Activated CD8-positive, alpha-beta memory T cell treated with anti-CD3 and anti-CD28 coated beads, Interleukin-2, amount 10 ng/mL, durations not matched to agents 7 days and 5 days (primary cell): Measurements from ENCODE around the gene SLC6A18. TPM values are rescaled to one million over a fixed set of nuclear protein-coding genes. Genes with fewer than 3 reads are reported as not detected.
A peak's percentile ranks its signal among the peaks of the same experiment; 100 is the strongest.

ENCODE experiments used
- ATAC-seq: fragments of 150-1000 bp; cut with Tn5 transposase; one replicate; pipeline ENCODE4 v1.10.0; 2021; ENCODE audit warnings: moderate library complexity
- CTCF ChIA-PET: fragments of 350-600 bp; sonication (Branson Sonifier 250); formaldehyde crosslinking; loops from one replicate; lab custom pipeline; 2021; ENCODE audit warnings: antibody characterized with exemption; lab: Charles Lee
- DNase-seq: peaks from one replicate; pipeline ENCODE4 v3.0.0-alpha.2; 2020
- H3K27ac Mint-ChIP-seq: one replicate; pipeline ENCODE4 v1.8.0; 2021; ENCODE audit warnings: mild to moderate bottlenecking, mixed read lengths
- H3K27me3 Mint-ChIP-seq: one replicate; pipeline ENCODE4 v1.8.0; 2021; ENCODE audit warnings: mixed read lengths
- H3K36me3 Mint-ChIP-seq: one replicate; pipeline ENCODE4 v1.8.0; 2021; ENCODE audit warnings: mild to moderate bottlenecking, mixed read lengths
- H3K4me1 Mint-ChIP-seq: one replicate; pipeline ENCODE4 v1.8.0; 2021; ENCODE audit warnings: mixed read lengths
- H3K4me3 Mint-ChIP-seq: one replicate; pipeline ENCODE4 v1.8.0; 2021; ENCODE audit warnings: mild to moderate bottlenecking, moderate library complexity, mixed read lengths
- H3K9me3 Mint-ChIP-seq: one replicate; pipeline ENCODE4 v1.8.0; 2022; ENCODE audit warnings: low read depth, mixed read lengths
- total RNA-seq, 2 experiments: library from RNA; stranded (reverse); gene quantifications; one replicate each; pipeline ENCODE4 v1.2.3, GENCODE V29; 2021

Gene SLC6A18
- total RNA-seq = not detected

DNA sequence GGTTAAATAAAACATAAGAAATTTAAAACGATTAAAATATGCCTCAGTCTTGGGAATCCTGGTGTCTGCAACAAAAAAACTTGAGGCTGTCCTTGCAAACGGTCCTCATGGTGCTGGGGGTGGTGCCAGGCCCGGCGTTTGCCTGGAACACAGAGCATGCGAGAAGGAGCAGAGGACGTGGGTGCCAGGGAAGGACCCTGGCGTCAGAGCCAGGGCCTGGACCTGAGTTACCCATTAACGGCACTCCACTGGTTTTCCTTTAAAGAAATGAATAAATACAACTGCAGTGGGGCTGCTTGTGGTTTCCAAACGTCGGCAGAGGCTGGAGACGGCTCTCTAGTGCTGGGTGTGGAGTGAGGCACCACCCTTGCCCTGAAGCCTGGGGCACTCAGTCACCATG is at the start of gene SLC6A18:
Gene SLC6A18 (plus strand): TSS at position 301 of the 400 bp plus-strand sequence. CDS start 97 bp downstream, at position 398.
- no peak for ATAC-seq
- Mint-ChIP-seq H3K4me1 (peaks cover 24% of the 10 kb centered on the region), H3K27me3 (peaks cover 28% of the 10 kb centered on the region), H3K27ac (no peak within 1 kb of the TSS), H3K4me3 (no peak within 1 kb of the TSS), H3K9me3 (peaks cover 9% of the 10 kb centered on the region), H3K36me3 (no peaks in the 10 kb centered on the region)
- CTCF ChIA-PET = no interaction called here
- no peak for DNase-seq

- CTCF ChIA-PET = interaction anchor here (3.1 kb wide), 1 partner anchor 253 kb away, joined by 16 read pairs; no protein-coding TSS in a partner anchor
- H3K9me3 Mint-ChIP-seq = no peaks in the 10 kb centered on the region
- H3K4me3 Mint-ChIP-seq = no peak overlapping the region
- ATAC-seq (no peak), DNase-seq (no peak)
- peaks cover 12% of the 10 kb centered on the region for H3K4me1 Mint-ChIP-seq
- no peak overlapping the region for H3K27ac Mint-ChIP-seq
- no peaks in the 10 kb centered on the region for H3K36me3 Mint-ChIP-seq
- H3K27me3 Mint-ChIP-seq = no peaks in the 10 kb centered on the region
Measured at GRCh38 chr5:1175801-1176472, 49.2 kb upstream of the SLC6A18 start.

- no peak for ATAC-seq
- no peak overlapping the region for H3K27ac Mint-ChIP-seq
- no peak overlapping the region for H3K4me3 Mint-ChIP-seq
- H3K4me1 Mint-ChIP-seq = peaks cover 12% of the 10 kb centered on the region
- H3K36me3 Mint-ChIP-seq = no peaks in the 10 kb centered on the region
- H3K9me3 Mint-ChIP-seq = no peaks in the 10 kb centered on the region
- H3K27me3 Mint-ChIP-seq = no peaks in the 10 kb centered on the region
- DNase-seq = no peak
- CTCF ChIA-PET = no interaction called here
Measured at GRCh38 chr5:1176473-1177391, 48.4 kb upstream of the SLC6A18 start.

- H3K9me3 Mint-ChIP-seq = no peaks in the 10 kb centered on the region
- H3K27ac Mint-ChIP-seq = no peak overlapping the region
- ATAC-seq = no peak
- DNase-seq = no peak
- H3K4me3 Mint-ChIP-seq = no peak overlapping the region
- no peaks in the 10 kb centered on the region for H3K36me3 Mint-ChIP-seq
- H3K4me1 Mint-ChIP-seq = peaks cover 8% of the 10 kb centered on the region
- H3K27me3 Mint-ChIP-seq = no peaks in the 10 kb centered on the region
- CTCF ChIA-PET = no interaction called here
Measured at GRCh38 chr5:1177826-1178528, 47.2 kb upstream of the SLC6A18 start.

DNA sequence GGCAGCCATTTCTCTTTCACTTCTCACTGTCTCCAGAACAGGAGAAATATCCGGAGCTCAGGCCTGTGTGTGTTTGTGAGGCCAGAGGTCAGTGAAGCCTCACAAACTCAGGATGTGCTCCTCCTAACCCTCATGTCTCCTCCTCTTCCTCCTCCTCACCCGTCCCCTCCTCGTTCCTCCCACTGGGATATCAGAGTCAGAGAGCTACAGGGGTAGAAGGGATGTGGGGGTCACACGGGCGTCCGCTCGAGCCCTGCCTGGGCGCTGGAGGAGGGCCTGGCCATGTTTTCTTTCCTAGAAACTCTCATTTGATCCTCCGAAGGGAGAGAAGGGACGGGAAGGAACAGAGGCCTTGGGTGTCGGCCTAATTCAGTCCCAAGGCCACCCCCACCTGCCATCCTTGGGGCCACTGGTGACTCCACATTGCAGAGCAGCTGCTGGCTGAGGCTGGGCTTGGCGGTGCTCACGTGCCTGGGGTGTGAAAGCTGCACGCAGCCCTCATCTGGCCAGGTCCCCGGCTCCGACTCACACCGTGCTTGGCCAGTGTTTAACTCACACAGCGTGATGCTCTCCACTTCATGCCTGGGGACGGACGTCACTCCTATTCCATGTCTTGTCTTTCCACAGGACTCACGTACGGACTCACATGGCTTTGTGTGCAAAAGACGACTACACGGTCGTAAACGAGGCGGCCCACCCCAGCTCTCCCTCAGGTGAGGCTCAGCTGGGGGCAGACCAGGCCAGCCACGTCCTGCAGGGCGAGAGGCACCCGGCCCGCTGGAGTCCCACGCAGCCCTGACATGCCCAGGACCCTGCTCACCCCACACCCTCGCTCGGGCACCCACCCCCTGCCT is 46.4 kb upstream of the SLC6A18 start:
- Mint-ChIP-seq H3K27me3 (no peaks in the 10 kb centered on the region), H3K4me3 (no peak overlapping the region), H3K36me3 (no peaks in the 10 kb centered on the region), H3K4me1 (peaks cover 2% of the 10 kb centered on the region), H3K27ac (no peak overlapping the region), H3K9me3 (no peaks in the 10 kb centered on the region)
- DNase-seq = no peak
- CTCF ChIA-PET = no interaction called here
- ATAC-seq = no peak

DNA sequence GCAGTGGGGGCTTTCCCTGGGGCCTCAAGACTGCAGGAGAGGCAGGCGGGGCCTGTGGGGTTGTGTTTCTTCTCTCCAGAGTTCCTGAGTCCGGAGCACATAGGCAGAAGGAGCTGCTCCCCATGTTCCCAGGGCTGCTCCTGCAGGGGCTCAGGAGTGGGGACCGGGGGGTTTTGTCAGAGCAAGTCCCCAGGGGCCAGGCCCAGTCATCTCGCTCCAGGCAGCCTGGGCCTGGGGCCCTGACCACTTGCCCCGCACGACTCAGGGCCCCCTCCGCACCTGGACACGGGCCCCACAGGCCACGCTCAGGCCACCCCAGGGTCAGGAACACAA is 45.8 kb upstream of the SLC6A18 start:
- Mint-ChIP-seq H3K27me3 (no peaks in the 10 kb centered on the region), H3K36me3 (no peaks in the 10 kb centered on the region), H3K4me3 (no peak overlapping the region), H3K4me1 (no peaks in the 10 kb centered on the region), H3K27ac (no peak overlapping the region), H3K9me3 (no peaks in the 10 kb centered on the region)
- no peak for DNase-seq
- CTCF ChIA-PET = no interaction called here
- ATAC-seq = no peak

DNA sequence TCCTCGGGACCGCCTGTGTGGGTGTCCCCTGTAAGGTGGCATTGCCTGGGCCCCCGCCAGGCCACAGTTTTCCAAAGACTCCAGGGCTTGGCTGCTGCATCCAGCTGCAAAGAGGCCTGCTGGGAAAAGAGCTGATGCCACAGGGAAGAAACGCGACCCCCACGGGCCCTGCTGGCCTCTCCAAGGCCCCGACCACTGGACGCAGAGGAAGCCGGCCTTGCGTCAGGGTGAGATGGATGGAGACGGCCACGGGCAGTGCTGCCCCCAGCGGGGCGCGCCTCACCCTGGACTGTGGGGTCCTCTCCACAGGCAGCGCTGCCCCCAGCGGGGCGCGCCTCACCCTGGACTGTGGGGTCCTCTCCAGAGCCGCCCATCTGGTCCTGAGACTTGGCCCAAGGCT is 45.1 kb upstream of the SLC6A18 start:
- DNase-seq (no peak), ATAC-seq (no peak)
- Mint-ChIP-seq H3K9me3 (no peaks in the 10 kb centered on the region), H3K27ac (no peak overlapping the region), H3K4me1 (no peaks in the 10 kb centered on the region), H3K27me3 (no peaks in the 10 kb centered on the region), H3K4me3 (no peak overlapping the region), H3K36me3 (no peaks in the 10 kb centered on the region)
- CTCF ChIA-PET = no interaction called here

- ATAC-seq = no peak
Measured at GRCh38 chr5:1180841-1181271, 44.3 kb upstream of the SLC6A18 start.

GRCh38 chr5:1181451-1182359 is 43.5 kb upstream of the SLC6A18 start:
- H3K27ac Mint-ChIP-seq = no peak overlapping the region
- H3K27me3 Mint-ChIP-seq = no peaks in the 10 kb centered on the region
- CTCF ChIA-PET = no interaction called here
- H3K36me3 Mint-ChIP-seq = no peaks in the 10 kb centered on the region
- ATAC-seq = no peak
- H3K4me3 Mint-ChIP-seq = no peak overlapping the region
- no peaks in the 10 kb centered on the region for H3K4me1 Mint-ChIP-seq
- DNase-seq = peak; percentile 35
- H3K9me3 Mint-ChIP-seq = no peaks in the 10 kb centered on the region

More at GRCh38 chr5:1180841-1181271, 44.3 kb upstream of the SLC6A18 start:
- no peak overlapping the region for H3K4me3 Mint-ChIP-seq
- CTCF ChIA-PET = no interaction called here
- H3K27ac Mint-ChIP-seq = no peak overlapping the region
- no peaks in the 10 kb centered on the region for H3K9me3 Mint-ChIP-seq
- H3K27me3 Mint-ChIP-seq = no peaks in the 10 kb centered on the region
- H3K4me1 Mint-ChIP-seq = no peaks in the 10 kb centered on the region
- no peaks in the 10 kb centered on the region for H3K36me3 Mint-ChIP-seq
- DNase-seq = no peak

DNA sequence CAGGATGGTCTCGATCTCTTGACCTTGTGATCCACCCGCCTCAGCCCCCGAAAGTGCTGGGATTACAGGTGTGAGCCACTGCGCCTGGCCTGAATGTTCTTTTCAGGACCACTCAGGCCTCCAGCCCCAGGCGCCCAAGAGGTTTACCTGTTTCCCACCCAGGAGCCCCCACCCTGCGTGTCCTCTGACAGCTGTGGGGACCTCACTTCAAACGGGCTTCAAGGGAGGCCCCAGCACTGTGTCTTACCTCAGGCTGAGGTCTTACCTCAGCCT is 42.9 kb upstream of the SLC6A18 start:
- H3K4me1 Mint-ChIP-seq = no peaks in the 10 kb centered on the region
- ATAC-seq (no peak), DNase-seq (no peak)
- H3K4me3 Mint-ChIP-seq = no peak overlapping the region
- no peaks in the 10 kb centered on the region for H3K27me3 Mint-ChIP-seq
- no peak overlapping the region for H3K27ac Mint-ChIP-seq
- H3K36me3 Mint-ChIP-seq = no peaks in the 10 kb centered on the region
- CTCF ChIA-PET = no interaction called here
- no peaks in the 10 kb centered on the region for H3K9me3 Mint-ChIP-seq

DNA sequence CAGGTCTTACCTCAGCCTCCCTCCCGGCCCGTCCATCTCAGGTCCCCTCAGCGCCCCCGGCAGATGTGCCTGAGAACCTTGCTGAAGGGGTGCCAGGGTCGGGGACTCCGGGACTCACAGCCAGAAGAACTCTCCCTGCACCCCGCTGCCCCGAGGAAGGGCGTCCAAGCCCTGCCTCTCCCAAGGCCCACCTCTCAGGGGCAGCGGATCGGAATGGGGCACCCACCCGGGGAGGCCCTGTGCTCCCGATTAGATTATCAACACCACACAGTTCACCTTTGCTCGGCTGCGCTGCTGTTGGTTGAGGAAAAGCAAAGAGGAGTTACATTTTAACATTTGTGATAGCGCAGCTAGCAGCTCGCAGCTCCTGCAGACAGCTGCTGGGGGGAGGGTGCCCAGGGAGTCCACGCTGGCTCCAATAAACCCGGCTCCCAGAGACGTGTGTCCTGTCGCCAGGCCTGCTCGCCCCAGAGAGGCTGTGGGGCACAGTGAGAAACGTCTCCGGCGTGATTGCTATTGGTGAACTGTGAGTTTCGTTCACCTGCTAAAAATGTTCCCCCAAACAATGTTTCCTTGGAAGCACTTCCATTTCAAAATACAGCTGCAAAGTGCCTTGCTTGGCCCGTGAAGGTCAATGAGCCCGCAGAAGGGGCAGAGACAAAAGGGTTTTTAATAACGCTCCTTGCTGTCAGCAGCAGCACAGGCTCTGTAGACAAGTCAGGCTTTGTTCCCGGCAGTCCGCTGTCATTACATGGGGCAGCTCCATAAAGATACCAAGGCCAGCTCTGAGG is 42.4 kb upstream of the SLC6A18 start:
- no peak for ATAC-seq
- DNase-seq = peak; percentile 32
- Mint-ChIP-seq H3K4me3 (no peak overlapping the region), H3K27ac (no peak overlapping the region), H3K9me3 (no peaks in the 10 kb centered on the region), H3K27me3 (no peaks in the 10 kb centered on the region), H3K36me3 (no peaks in the 10 kb centered on the region), H3K4me1 (no peaks in the 10 kb centered on the region)
- CTCF ChIA-PET = no interaction called here
